Activated CD8-positive, alpha-beta T cell treated with anti-CD3 and anti-CD28 coated beads, Interleukin-2, amount 10 ng/mL, durations not matched to agents 7 days and 5 days (primary cell): Measurements from ENCODE around the gene AOPEP. TPM values are rescaled to one million over a fixed set of nuclear protein-coding genes. Genes with fewer than 3 reads are reported as not detected.
A peak's percentile ranks its signal among the peaks of the same experiment; 100 is the strongest.

ENCODE experiments used
- ATAC-seq: fragments of 150-1000 bp; cut with Tn5 transposase; one replicate; pipeline ENCODE4 v1.10.0; 2021; ENCODE audit warnings: moderate library complexity
- CTCF ChIA-PET: fragments of 350-600 bp; sonication (Branson Sonifier 250); formaldehyde crosslinking; loops from one replicate; lab custom pipeline; 2021; ENCODE audit warnings: antibody characterized with exemption; lab: Charles Lee
- POLR2A ChIA-PET: fragments of 350-600 bp; sonication (Branson Sonifier 250); formaldehyde crosslinking; loops from one replicate; lab custom pipeline; 2021; ENCODE audit warnings: antibody characterized with exemption; lab: Charles Lee
- DNase-seq: peaks from one replicate; pipeline ENCODE4 v3.0.0-alpha.2; 2020
- H3K27ac Mint-ChIP-seq: one replicate; pipeline ENCODE4 v1.8.0; 2021; ENCODE audit warnings: mild to moderate bottlenecking, mixed read lengths
- H3K27me3 Mint-ChIP-seq: one replicate; pipeline ENCODE4 v1.8.0; 2021; ENCODE audit warnings: low read depth, mixed read lengths
- H3K36me3 Mint-ChIP-seq: one replicate; pipeline ENCODE4 v1.8.0; 2021; ENCODE audit warnings: low read depth, mixed read lengths
- H3K4me1 Mint-ChIP-seq: one replicate; pipeline ENCODE4 v1.8.0; 2021; ENCODE audit warnings: low read depth, mixed read lengths
- H3K4me3 Mint-ChIP-seq: one replicate; pipeline ENCODE4 v1.8.0; 2021; ENCODE audit warnings: mild to moderate bottlenecking, mixed read lengths
- H3K9me3 Mint-ChIP-seq: one replicate; pipeline ENCODE4 v1.8.0; 2022; ENCODE audit warnings: mixed read lengths; ENCODE audit not compliant: insufficient read depth
- total RNA-seq, 2 experiments: library from RNA; stranded (reverse); gene quantifications; one replicate each; pipeline ENCODE4 v1.2.3, GENCODE V29; 2021

Gene AOPEP
- total RNA-seq, 2 experiments from 2014 or later = 7.2 to 8.9 TPM

- no peak for DNase-seq
- Mint-ChIP-seq H3K27ac (no peak overlapping the region), H3K36me3 (no peaks in the 10 kb centered on the region), H3K9me3 (no peaks in the 10 kb centered on the region), H3K4me1 (no peaks in the 10 kb centered on the region), H3K4me3 (no peak overlapping the region), H3K27me3 (no peaks in the 10 kb centered on the region)
- no peak for ATAC-seq
- ChIA-PET CTCF (no interaction called here), POLR2A (interaction anchor here (0.6 kb wide), 1 partner anchor 1145 kb away, joined by 4 read pairs; no protein-coding TSS in a partner anchor)
Measured at GRCh38 chr9:94771096-94771495, 44.6 kb downstream of the AOPEP start.

- H3K4me1 Mint-ChIP-seq = no peaks in the 10 kb centered on the region
- H3K27me3 Mint-ChIP-seq = no peaks in the 10 kb centered on the region
- CTCF ChIA-PET = interaction anchor here (0.6 to 1.8 kb wide), 5 partner anchors 11 to 396 kb away, joined by 3 to 5 read pairs (median 3); no protein-coding TSS in a partner anchor
- no peak overlapping the region for H3K4me3 Mint-ChIP-seq
- POLR2A ChIA-PET = no interaction called here
- H3K9me3 Mint-ChIP-seq = no peaks in the 10 kb centered on the region
- H3K27ac Mint-ChIP-seq = no peak overlapping the region
- ATAC-seq (no peak), DNase-seq (no peak)
- H3K36me3 Mint-ChIP-seq = no peaks in the 10 kb centered on the region
Measured at GRCh38 chr9:94772144-94772543, 45.6 kb downstream of the AOPEP start.

- no peak overlapping the region for H3K27ac Mint-ChIP-seq
- no peak overlapping the region for H3K4me3 Mint-ChIP-seq
- H3K4me1 Mint-ChIP-seq = no peaks in the 10 kb centered on the region
- H3K36me3 Mint-ChIP-seq = no peaks in the 10 kb centered on the region
- H3K27me3 Mint-ChIP-seq = no peaks in the 10 kb centered on the region
- ChIA-PET CTCF (interaction anchor here (0.6 to 1.8 kb wide), 5 partner anchors 10 to 395 kb away, joined by 3 to 5 read pairs (median 3); no protein-coding TSS in a partner anchor), POLR2A (no interaction called here)
- ATAC-seq = no peak
- H3K9me3 Mint-ChIP-seq = no peaks in the 10 kb centered on the region
- no peak for DNase-seq
Measured at GRCh38 chr9:94772639-94773303, 46.3 kb downstream of the AOPEP start.

- Mint-ChIP-seq H3K9me3 (no peaks in the 10 kb centered on the region), H3K4me3 (no peak overlapping the region), H3K27me3 (no peaks in the 10 kb centered on the region), H3K36me3 (no peaks in the 10 kb centered on the region), H3K27ac (no peak overlapping the region), H3K4me1 (no peaks in the 10 kb centered on the region)
- no peak for ATAC-seq
- ChIA-PET POLR2A (no interaction called here), CTCF (no interaction called here)
- DNase-seq = no peak
Measured at GRCh38 chr9:94773655-94774054, 47.2 kb downstream of the AOPEP start.

GRCh38 chr9:94778013-94778412, 51.5 kb downstream of the AOPEP start:
- CTCF ChIA-PET = interaction anchor here (1.1 kb wide), 1 partner anchor 353 kb away, joined by 3 read pairs; no protein-coding TSS in a partner anchor
- DNase-seq = no peak
- Mint-ChIP-seq H3K9me3 (no peaks in the 10 kb centered on the region), H3K27me3 (no peaks in the 10 kb centered on the region), H3K4me1 (no peaks in the 10 kb centered on the region), H3K4me3 (no peak overlapping the region), H3K27ac (no peak overlapping the region), H3K36me3 (no peaks in the 10 kb centered on the region)
- no peak for ATAC-seq
- POLR2A ChIA-PET = no interaction called here

GRCh38 chr9:94779031-94779430, 52.5 kb downstream of the AOPEP start:
- POLR2A ChIA-PET = no interaction called here
- H3K27me3 Mint-ChIP-seq = no peaks in the 10 kb centered on the region
- H3K9me3 Mint-ChIP-seq = no peaks in the 10 kb centered on the region
- H3K4me3 Mint-ChIP-seq = no peak overlapping the region
- CTCF ChIA-PET = interaction anchor here (1.1 kb wide), 1 partner anchor 352 kb away, joined by 3 read pairs; no protein-coding TSS in a partner anchor
- H3K36me3 Mint-ChIP-seq = no peaks in the 10 kb centered on the region
- no peaks in the 10 kb centered on the region for H3K4me1 Mint-ChIP-seq
- H3K27ac Mint-ChIP-seq = no peak overlapping the region
- no peak for ATAC-seq
- DNase-seq = no peak

GRCh38 chr9:94779693-94780290, 53.3 kb downstream of the AOPEP start:
- Mint-ChIP-seq H3K4me1 (no peaks in the 10 kb centered on the region), H3K27ac (no peak overlapping the region), H3K36me3 (no peaks in the 10 kb centered on the region), H3K4me3 (no peak overlapping the region), H3K9me3 (no peaks in the 10 kb centered on the region), H3K27me3 (no peaks in the 10 kb centered on the region)
- POLR2A ChIA-PET = no interaction called here
- ATAC-seq (no peak), DNase-seq (no peak)
- CTCF ChIA-PET = interaction anchor here (1.2 to 1.5 kb wide), 2 partner anchors 98 to 138 kb away, joined by 4 to 5 read pairs; no protein-coding TSS in a partner anchor

GRCh38 chr9:94780516-94780950, 54.0 kb downstream of the AOPEP start:
- Mint-ChIP-seq H3K27me3 (no peaks in the 10 kb centered on the region), H3K4me1 (no peaks in the 10 kb centered on the region), H3K27ac (no peak overlapping the region), H3K36me3 (no peaks in the 10 kb centered on the region), H3K9me3 (no peaks in the 10 kb centered on the region), H3K4me3 (no peak overlapping the region)
- CTCF ChIA-PET = interaction anchor here (1.2 to 1.5 kb wide), 2 partner anchors 99 to 137 kb away, joined by 4 to 5 read pairs; no protein-coding TSS in a partner anchor
- no peak for ATAC-seq
- POLR2A ChIA-PET = no interaction called here
- DNase-seq = no peak

- Mint-ChIP-seq H3K4me3 (no peak overlapping the region), H3K27ac (no peak overlapping the region), H3K27me3 (no peaks in the 10 kb centered on the region), H3K9me3 (no peaks in the 10 kb centered on the region), H3K36me3 (no peaks in the 10 kb centered on the region), H3K4me1 (peaks cover 5% of the 10 kb centered on the region)
- ChIA-PET POLR2A (no interaction called here), CTCF (interaction anchor here (0.8 to 4.5 kb wide), 8 partner anchors 9 to 352 kb away, joined by 3 to 33 read pairs (median 5); no protein-coding TSS in a partner anchor)
- ATAC-seq (no peak), DNase-seq (no peak)
Measured at GRCh38 chr9:94782355-94783101, 56.0 kb downstream of the AOPEP start.

- Mint-ChIP-seq H3K27ac (no peak overlapping the region), H3K4me3 (no peak overlapping the region), H3K9me3 (no peaks in the 10 kb centered on the region), H3K27me3 (no peaks in the 10 kb centered on the region), H3K4me1 (peaks cover 5% of the 10 kb centered on the region), H3K36me3 (no peaks in the 10 kb centered on the region)
- POLR2A ChIA-PET = no interaction called here
- DNase-seq (peak; percentile 57), ATAC-seq (no peak)
- CTCF ChIA-PET = interaction anchor here (0.7 to 4.5 kb wide), 12 partner anchors 8 to 351 kb away, joined by 3 to 33 read pairs (median 4); no protein-coding TSS in a partner anchor
Measured at GRCh38 chr9:94783102-94783682, 56.7 kb downstream of the AOPEP start.

- CTCF ChIA-PET = interaction anchor here (0.7 to 4.5 kb wide), 9 partner anchors 11 to 347 kb away, joined by 3 to 33 read pairs (median 4); no protein-coding TSS in a partner anchor
- POLR2A ChIA-PET = no interaction called here
- ATAC-seq (no peak), DNase-seq (no peak)
- no peak overlapping the region for H3K27ac Mint-ChIP-seq
- H3K27me3 Mint-ChIP-seq = no peaks in the 10 kb centered on the region
- no peaks in the 10 kb centered on the region for H3K36me3 Mint-ChIP-seq
- no peaks in the 10 kb centered on the region for H3K9me3 Mint-ChIP-seq
- peaks cover 5% of the 10 kb centered on the region for H3K4me1 Mint-ChIP-seq
- H3K4me3 Mint-ChIP-seq = no peak overlapping the region
Measured at GRCh38 chr9:94783928-94784327, 57.4 kb downstream of the AOPEP start.
